ENCODE results near the gene DOCK10. TPM values are rescaled to one million over a fixed set of nuclear protein-coding genes. Genes with fewer than 3 reads are reported as not detected.
"Not testable (repeated sequence)": the region's sequence is repeated elsewhere in the genome, so short reads cannot be mapped to it uniquely, and the experiment has no call there.

DOCK10 gene
- total RNA-seq, 1 donor: 30.2 TPM

DNA sequence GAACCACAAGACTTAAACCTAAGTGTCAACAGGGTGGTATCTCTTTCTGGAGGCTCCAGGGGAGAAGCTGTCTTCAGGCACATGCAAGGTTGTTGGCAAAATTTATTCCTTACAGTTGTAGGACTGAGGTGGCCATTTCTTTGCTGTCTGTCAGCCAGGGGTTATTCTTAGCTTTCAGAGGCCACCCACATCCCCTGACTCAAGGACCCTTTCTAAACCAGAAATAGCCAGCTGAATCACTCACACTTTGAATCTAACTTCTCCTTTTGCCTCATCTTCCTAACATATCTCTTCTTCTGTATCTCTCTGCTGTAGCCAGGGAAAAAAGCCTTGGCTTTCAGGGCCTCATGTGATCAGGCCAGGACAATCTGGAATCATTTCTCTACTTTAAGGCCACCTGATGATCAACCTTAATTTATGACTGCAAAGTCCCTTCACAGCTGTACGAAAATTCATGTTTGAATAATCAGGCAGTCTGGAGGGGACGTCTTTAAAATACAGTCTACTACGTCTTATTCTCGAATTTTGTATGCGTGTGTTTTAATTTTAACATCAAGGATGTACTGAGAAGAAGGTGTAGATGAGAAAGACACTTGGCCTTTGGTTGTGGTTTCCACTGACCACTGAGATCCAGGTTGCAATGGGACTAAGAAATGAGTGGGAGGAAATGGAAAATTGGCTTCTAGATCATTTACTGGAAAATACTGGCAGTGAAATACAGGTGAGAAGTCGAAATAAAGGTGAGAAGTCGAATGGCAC, 90.4 kb downstream of the DOCK10 start:
- no peak for DNase-seq (ENCODE audit: low read depth in 2 of 3, low spot score in 2 of 3)

DNA sequence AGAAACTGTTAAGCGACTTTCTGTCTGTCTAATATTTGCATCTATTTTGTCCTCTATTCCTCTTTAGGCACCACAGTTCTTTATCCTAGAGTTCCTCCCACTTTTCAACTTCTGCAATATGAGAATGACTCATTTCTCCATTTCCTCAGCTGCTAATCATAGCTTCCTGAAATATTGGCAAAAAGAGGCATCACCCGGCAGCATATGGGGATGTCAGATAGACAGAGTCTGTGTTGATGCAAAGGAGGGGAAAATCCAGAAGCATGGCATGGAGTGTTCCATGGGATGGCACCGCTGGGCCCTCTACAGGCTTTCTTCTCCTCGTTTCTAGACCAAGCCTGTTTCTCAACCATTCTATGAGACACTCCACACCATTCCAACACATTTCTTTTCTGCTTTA, 93.4 kb downstream of the DOCK10 start:
- DNase-seq (ENCODE audit: low read depth in 2 of 3, low spot score in 2 of 3): peak in 2 of 3 donors; percentile 89 to 91

DNA sequence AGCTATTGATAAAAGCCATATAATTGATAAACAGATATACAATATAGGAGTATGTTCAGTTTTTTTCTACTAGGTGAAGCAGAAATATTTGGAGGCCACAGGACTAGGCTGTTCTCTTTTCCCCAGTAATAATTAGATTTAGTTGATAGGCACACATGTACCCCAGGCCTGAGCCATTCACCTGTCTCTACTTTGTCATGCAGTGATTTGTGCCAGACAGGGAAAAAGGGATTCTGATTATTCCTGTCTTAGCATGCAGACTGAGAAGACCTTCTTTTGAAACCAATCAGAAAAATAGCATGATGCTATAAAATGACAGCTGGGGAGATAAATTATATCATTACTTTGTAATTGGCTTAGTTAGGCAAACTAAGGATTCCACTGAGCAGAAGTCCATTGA, 94.3 kb downstream of the DOCK10 start:
- no peak for DNase-seq (ENCODE audit: low read depth in 2 of 3, low spot score in 2 of 3)

DNA sequence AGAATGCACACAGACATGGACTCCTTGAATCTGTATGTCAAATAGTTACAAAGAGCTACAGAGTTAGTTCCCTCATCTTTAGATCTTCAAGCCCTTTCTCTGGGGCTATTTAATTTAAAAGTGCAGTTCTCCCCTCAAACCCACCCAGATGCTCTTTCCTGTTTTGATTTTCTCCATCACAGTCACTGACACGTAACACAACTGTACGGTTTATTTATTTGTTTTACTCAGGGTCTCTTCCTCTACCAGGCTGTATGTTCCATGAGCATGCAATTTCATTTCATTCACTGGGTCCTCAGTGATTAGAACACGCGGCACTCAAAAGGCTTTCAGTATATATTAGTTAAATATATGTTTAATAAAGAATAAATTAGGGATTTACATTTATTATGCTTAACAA, 94.7 kb downstream of the DOCK10 start:
- DNase-seq (ENCODE audit: low read depth in 2 of 3, low spot score in 2 of 3): no peak

DNA sequence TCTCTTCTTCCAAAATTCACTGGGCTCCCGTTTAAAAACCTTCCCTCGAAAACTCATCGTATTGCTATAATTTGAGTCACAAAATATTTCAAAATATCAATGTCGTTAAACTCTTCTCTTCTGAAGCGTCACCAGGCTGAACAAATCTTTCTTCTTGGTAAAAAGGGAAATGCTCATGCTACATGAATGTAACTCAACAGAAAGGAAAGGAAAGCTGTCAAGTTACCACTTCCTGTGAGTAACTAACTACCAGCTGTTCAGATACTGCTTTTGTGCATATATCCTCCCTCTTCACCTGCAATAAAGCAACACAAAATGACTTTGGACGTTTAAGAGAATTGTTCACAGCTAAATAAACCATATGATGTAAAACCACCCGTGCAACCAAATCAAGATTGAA, 95.4 kb downstream of the DOCK10 start:
- DNase-seq (ENCODE audit: low read depth in 2 of 3, low spot score in 2 of 3): peak in 2 of 3 donors; percentile 72 to 86

- DNase-seq (ENCODE audit: low read depth in 2 of 3, low spot score in 2 of 3): no peak
Observed at GRCh38 chr2:224944707-224945547, 97.3 kb downstream of the DOCK10 start.

- not testable (repeated sequence) for DNase-seq (ENCODE audit: low read depth in 2 of 3, low spot score in 2 of 3)
Observed at GRCh38 chr2:224943601-224944041, 98.6 kb downstream of the DOCK10 start.

GRCh38 chr2:224941960-224942359, 100.3 kb downstream of the DOCK10 start:
- DNase-seq (ENCODE audit: low read depth in 2 of 3, low spot score in 2 of 3): no peak

DNA sequence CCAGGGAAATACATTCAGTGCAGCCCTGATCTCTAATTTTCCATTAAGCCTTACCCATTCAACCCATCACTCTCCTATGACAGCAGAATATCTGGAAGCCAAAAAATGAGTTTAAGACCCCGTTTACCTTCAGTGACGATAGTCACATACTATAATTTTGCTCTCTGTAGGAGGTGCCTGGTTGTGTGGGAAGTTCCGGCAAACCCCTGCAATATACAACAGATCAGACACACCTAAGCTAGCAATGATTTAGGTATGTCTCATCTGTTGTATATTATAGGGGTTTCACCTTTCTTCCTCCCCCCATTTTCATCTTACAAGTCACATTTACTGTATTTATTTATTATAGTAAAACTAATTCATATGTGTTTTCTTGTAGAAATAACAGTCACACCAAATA, 101.7 kb downstream of the DOCK10 start:
- no peak for DNase-seq (ENCODE audit: low read depth in 2 of 3, low spot score in 2 of 3)

- DNase-seq (ENCODE audit: low read depth in 2 of 3, low spot score in 2 of 3): no peak
Observed at GRCh38 chr2:224938651-224939182, 103.6 kb downstream of the DOCK10 start.

DNA sequence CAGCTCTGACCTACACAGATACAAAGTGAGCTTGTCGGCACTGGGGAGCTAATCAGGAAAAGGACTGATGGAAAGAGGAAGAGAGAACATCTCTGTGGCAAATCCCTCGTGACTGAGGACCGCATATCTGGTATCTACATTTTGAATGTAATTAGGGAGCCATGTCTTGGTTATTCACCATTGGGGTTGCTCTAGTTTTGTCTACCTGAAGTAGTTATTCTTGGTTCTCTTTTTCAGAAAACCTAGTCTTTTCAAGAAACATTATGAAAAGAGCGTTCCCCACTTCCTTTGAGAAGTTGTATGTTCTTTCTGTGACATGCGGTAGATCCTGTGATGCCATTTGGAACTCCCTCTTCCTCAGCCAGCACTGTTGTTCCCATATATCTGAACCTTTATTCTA, 104.4 kb downstream of the DOCK10 start:
- DNase-seq (ENCODE audit: low read depth in 2 of 3, low spot score in 2 of 3): no peak

GRCh38 chr2:224934526-224935188, 107.6 kb downstream of the DOCK10 start:
- DNase-seq (ENCODE audit: low read depth in 2 of 3, low spot score in 2 of 3): no peak

GRCh38 chr2:224933431-224933830, 108.8 kb downstream of the DOCK10 start:
- DNase-seq (ENCODE audit: low read depth in 2 of 3, low spot score in 2 of 3): no peak

GRCh38 chr2:224932522-224932921, 109.7 kb downstream of the DOCK10 start:
- DNase-seq (ENCODE audit: low read depth in 2 of 3, low spot score in 2 of 3): no peak

- no peak for DNase-seq (ENCODE audit: low read depth in 2 of 3, low spot score in 2 of 3)
Observed at GRCh38 chr2:224931956-224932355, 110.3 kb downstream of the DOCK10 start.

DNA sequence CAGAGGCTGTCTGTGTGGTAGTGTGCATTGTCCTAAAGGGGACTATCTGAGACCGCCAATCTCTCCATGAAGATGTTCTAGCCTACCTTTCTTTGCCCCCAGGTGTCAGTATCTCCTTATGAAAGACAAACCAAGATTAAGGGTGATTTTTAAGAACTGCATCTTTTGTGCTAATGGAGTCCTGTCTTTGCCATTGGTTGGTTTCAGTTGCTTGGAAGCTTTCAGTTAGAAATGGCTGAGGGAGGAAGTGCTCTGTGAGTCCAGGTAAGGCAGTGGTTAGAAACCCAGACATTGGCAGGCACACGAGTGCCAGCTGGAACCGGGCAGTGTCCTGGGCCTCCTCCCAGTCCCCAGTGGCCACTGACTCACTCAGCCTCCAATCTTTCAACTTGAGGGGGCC, 111.3 kb downstream of the DOCK10 start:
- peak in 1 of 3 donors; percentile 41 for DNase-seq (ENCODE audit: low read depth in 2 of 3, low spot score in 2 of 3)

GRCh38 chr2:224930124-224930523, 112.1 kb downstream of the DOCK10 start:
- peak in 2 of 3 donors; percentile 70 to 84 for DNase-seq (ENCODE audit: low read depth in 2 of 3, low spot score in 2 of 3)

DNA sequence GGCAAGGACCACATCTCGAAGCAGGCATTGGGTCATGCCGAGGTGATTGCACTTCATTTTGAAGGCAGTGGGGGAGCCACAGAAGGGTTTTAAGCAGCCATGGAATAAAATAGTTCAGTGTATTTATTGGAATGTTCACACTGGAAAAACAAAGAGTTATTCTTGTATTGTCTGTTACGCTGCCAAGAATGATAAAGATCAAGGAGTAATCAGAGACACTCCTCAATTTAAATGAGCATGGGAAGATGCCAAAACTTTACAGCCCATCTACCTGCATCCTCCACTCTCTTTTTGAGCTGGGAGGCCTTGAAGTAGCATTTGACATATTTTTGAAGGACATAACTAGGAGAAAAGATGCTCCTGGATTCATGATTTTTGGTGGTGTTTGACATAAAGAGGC, 112.8 kb downstream of the DOCK10 start:
- DNase-seq (ENCODE audit: low read depth in 2 of 3, low spot score in 2 of 3): no peak

DNA sequence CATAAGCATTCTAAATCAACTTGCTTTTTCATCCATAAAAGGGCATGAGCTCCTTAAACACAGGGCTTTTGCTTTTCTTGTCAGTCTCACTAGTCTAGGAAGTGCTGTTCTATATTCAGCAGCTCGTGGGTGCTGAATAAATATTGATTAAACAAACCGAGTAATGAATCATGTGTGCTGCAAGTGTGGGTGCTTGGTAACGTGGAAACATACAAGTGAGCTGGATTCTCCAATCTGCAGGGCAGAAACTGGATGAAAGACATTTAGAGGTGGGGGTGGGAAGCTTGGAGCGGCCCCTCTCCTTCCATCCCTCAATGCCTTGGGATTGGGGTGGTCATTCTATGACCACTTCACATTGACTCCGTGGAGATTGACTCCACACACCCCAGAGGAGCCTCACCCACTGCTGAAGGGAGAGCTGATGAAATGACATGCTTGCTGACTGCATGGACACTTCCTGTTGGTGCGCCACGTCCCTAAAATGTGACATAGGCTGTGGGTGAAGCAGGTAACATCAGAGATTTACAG, 114.6 kb downstream of the DOCK10 start:
- peak in 1 of 3 donors; percentile 49 for DNase-seq (ENCODE audit: low read depth in 2 of 3, low spot score in 2 of 3)

GRCh38 chr2:224927011-224927410, 115.3 kb downstream of the DOCK10 start:
- DNase-seq (ENCODE audit: low read depth in 2 of 3, low spot score in 2 of 3): no peak

DNA sequence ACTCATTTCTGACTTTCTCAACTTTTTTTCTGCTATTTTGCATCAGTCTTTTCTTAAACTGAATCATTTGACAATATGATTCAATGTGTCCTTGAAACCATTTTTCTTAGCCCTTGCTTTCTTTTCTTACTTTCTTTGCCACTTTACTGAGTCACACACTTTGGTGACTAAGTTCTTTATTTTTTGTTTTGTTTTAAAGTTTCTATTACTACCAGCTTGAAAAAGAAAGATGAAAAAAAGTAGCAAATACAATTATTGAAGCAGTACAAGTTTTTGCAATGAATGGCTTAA, 116.5 kb downstream of the DOCK10 start:
- DNase-seq (ENCODE audit: low read depth in 2 of 3, low spot score in 2 of 3): no peak
